DMS79 (cell line): ENCODE data around the gene MGAT5.
"Not testable (repeated sequence)": the region's sequence is repeated elsewhere in the genome, so short reads cannot be mapped to it uniquely, and the experiment has no call there.

ENCODE experiments used
- DNase-seq: peaks from one replicate; lab custom pipeline; 2025; lab: John Stamatoyannopoulos, UW

Gene MGAT5

DNA sequence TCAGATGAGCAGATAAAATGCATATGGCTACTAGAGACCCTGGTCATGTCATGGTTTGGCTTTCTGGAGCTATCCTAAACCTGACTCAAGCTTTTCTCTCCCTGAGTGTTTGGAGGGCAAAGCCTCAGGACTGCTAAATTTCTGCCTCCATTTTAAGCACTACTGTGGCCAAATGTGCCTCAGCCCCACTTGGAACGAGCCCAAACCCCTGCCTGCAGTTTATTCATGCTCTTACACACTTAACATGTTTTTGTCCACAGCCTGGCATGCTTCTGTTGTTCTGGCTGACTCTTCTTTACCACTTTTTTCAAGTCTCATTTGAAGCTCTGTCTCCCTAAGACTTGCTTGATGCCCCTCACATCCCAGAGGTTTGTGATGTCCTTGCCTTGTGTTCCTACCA is 24.7 kb downstream of the MGAT5 start:
- no peak for DNase-seq

DNA sequence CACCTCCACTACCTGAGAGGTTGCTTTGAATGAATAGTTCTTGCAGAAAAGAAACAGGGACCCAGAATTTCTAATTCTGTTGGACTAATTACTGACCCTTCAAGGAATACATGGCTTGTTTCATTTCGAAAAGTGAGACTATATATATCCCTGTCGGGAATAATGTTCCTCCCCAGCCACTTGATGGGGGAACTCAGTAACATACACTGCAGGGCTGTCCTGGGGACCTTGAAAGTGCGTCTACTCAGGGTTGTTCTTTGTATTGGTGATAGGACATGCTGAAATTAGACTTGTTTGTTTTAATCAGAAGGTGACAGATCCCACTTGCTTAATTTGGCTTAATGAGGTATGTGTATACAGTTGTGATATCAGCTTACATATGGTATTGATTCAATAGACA is 25.5 kb downstream of the MGAT5 start:
- DNase-seq = no peak

DNA sequence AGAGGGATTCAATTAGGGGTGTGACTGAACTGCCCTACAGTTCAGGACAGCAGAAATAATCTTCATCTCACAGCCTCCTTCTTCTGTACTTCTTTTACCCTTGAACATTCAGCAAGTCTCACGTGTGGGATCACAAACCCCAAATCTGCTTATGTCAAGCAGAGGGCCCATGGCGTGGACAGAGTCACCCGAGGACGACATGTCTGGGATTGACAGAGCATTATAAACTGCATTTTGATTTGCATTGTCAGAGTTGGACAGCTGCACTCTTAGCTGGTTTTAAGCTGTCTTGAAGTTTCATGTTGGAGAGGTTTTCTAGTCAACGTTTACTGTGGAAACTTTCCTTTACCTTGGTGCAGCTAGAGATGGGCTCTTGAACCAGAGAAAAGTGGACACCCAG is 26.4 kb downstream of the MGAT5 start:
- no peak for DNase-seq

DNA sequence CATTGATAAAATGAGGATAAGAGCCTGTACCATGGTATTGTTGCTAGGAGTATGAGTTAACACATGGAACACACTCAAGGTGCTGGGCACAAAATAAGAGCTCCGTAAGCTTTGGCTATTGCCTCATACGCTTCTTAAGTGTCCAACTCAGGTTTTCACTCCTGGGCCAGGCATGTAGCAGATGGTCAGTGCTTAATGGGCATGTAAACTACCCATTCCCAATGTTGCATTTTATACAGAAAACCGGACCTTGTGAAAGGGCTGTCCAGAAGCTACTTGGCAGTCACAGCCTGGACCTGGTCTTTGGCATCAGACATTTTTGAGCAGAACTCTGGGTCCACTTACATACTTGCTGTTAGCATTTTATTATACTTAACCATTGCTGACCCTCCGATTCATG is 26.9 kb downstream of the MGAT5 start:
- DNase-seq = no peak

DNA sequence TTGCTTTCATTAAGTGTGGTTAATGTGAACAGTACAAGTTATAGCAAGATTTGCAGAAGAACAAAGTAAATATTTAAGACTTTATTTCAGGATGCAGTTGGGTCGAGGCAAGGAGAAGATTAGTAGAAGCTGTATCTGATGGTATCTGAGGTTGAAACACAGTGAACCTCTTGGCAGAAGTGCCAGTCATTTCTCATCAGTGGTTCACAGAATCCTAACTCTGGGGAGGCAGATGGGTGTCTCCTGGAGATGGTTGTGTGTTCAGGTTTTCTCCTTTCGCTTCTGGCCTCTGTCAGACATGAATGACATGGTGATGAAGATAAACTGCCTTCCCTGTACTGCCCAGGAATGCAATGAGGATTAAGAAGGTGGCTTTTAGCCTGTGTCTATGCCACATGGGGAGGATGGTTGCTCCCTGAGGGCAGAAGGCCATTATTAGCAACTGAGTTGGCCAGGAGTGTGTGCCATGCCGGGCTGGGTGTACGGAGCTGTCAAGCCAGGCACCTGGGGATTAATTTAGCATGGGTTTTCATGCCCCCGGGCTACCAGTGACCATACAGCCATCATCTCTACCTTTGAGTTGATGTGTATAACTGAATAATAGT is 28.0 kb downstream of the MGAT5 start:
- no peak for DNase-seq

DNA sequence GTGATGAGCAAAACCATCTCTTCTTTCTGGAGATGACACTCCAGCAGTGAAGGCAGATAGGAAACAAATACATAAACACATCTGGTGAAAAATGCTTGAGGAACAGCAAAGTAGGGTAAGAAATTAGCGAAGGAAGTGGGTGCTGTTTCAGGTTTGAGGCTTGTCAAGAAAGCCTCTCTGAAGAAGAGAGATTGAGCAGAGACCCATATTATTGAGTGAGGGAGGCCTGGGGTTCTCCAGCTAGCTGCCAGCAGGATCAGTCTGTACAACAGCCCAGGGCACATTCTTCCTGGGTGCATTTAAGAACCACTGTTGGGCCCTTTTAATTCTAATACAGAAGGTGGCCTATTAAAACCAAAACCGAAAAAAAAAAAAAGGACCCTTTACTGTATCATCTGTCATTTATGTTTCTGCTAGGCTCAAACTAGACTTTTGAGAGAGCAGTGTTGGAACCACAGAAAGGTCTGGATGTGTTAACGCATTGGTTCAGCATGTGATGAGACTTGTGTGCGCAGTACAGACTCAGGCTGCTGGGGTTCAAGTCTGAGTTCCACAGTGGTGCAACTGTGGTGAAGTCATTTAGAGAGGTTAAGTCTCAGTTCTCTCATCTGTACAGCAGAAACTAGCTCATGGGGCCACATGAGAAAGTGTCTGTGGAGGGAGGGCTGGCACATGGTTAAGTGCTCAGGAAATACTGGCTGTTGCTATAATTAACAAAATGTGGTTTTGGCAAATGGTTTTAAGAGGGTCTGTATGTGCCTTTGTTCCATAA is 28.9 kb downstream of the MGAT5 start:
- DNase-seq = no peak

DNA sequence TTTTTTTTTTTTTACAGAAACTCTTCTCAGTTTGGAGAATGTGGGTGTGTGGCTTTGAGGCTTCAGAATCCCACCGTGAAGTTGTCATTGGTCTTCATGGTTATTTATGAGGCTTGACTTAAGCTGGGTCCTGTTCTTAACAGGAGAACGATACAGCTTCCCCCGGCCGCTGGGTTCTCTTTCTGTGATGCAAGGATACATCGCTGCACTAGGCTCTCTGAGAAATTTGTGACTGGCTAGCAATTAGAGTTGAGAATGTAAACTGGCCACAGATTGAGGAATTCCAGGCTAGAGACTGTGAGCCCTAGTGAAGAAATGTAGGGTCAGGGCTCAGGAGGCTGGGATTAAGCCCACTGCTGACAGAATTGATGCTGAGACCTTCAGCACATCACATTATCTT is 29.8 kb downstream of the MGAT5 start:
- no peak for DNase-seq

DNA sequence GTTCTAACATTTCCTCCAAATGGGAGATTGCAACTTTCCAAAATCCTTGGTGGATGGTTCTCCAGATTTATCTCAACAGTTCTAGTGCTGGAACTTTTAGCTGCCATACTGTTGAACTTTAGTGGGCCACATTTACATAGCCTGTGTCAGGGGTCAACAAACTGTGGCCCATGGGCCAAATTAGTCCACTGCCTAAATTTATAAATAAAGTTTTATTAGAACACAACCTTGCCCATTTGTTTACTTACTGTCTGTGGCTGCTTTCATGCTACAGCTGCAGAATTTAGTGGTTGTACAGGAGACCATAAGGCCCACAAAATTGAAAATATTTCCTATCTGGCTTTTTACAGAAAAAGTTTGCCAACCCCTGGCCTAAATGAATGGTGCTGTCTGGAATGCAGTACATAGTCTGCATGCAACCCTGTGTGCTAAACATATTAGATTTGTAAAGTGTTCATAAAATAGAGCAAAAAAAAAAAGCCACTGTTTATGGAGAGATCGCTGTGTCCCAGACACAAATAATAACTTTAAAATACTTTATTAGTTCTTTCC is 30.3 kb downstream of the MGAT5 start:
- DNase-seq = no peak

DNA sequence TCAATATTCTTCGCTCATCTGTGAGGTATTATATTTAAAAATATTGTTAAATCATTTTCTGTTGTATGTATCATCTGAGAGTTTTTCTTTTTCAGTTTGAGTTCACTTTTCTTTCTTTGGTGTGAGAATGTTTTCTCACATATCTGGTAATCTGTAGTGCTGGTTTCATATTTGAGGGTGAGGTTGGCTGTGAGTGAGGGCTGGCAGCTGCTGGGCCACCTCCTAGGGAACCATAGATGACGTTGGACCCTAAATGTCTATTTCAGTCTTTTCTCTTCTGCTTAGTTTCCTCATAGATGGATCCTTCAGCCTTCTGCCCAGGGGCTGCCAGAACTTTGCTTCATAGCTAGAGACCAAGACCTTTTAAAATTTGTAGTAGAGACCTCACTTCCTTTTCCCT is 33.5 kb downstream of the MGAT5 start:
- DNase-seq = no peak

DNA sequence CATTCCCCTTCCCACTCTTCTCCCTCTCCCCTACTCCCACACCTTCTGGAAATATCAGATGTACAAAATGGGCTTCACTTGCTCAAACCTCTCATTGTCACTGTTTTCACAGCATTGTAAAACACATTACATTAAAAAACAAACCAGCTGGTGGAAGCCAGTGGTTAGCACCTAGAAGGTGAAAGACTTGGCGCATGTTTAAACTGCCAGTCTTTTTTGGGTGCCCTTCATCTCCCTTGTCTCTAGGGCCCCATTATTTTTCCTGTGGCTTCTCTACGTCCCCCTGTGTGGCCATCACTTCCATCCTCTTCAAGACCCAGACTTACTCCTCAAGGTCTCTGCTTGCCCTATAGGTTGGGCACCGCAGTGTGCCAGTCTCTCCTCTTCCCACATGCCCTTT is 34.9 kb downstream of the MGAT5 start:
- DNase-seq = no peak

DNA sequence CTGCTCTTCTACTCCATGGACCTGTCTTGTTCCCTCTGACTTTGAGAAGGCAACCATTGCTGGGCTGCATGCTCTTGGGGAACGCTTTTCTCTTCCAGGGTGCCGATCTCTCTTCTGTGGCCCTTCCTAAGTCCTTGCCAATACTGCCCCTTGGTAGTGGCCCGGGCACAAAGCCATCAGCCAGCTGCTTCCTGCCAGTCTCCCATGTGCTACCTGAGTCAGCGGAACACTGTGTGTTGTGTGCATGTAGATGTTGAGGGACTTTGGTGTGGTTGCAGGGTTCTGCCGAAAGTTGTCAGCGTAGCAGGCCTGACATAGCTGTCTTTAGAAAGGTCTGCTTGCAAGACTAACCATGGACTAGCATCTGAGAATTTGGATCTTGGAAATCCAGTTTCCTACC is 35.4 kb downstream of the MGAT5 start:
- DNase-seq = no peak

DNA sequence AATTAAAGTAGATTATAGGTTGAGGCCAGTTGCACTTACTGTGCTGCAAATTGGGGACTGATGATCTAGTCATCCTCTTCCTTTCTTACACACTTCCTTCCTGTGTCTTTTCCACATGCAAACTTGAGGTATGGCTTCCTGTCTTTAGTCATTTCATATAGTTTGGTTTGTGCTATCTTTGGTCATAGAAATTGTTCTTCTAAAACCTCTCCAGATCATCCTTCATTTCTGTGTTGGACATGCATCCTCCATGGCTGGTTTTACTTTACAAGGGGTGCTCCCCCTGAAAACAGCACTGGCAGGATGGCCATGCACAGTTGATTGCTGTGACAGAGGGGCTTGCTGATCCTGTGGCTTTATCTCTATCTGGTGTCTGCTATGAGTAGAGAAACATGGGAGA is 36.5 kb downstream of the MGAT5 start:
- DNase-seq = no peak

DNA sequence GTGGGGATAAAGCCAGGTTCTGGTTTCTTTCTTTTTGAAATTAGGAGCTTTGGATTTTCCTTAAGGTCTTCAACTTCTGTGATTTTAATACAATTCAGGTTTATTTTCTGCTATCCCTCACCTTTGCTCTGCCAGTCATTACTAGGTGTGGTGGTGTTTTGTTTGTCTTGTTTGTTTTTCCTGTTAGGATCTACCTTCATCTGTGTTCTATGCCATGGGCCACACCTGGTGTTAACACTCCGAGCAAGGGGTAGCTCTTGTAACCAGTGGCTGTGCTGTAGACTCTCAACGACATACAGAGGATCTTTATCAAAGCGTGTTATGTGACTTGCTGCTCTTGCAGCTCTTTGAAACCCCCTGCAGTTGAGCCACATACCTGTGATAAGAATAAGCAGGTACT is 38.6 kb downstream of the MGAT5 start:
- DNase-seq = no peak

DNA sequence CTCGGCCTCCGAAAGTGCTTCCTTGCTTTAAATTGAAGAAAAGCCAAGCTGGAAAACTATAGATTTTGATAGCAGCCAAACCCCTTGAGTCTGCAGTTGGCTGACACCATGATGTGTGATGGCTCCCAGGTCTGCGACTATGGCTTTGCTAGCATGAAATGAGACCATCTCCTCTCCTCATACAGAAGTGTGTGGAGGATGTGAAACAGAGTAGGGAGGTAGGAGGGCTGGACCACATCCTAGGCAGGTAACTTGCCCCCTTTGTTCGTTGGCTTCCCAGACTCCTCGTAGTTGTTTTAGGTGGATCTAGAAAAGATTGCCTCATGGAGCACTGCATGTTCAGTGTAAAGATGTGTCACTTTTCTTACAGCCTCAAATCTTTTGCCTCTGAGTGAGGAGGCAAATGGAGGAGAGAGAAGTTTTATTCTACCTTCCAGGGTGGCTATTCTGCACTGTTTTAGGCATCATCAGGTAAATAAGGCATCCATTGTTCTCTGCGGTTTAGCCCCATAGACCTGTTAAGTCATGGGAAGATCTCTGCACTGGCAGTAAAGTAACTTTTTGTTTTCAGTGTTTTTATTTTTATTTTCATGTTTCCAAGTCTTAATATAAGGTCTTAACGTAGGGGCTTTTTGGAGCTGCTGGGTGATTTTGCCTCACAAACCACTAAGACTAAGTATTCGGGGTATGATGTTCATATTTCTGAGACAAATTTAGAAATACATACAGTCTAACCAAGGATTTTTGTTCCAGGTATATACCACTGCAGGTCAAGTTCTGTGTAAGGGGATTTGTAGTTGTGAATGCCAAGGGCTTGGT is 40.1 kb downstream of the MGAT5 start:
- DNase-seq = no peak

DNA sequence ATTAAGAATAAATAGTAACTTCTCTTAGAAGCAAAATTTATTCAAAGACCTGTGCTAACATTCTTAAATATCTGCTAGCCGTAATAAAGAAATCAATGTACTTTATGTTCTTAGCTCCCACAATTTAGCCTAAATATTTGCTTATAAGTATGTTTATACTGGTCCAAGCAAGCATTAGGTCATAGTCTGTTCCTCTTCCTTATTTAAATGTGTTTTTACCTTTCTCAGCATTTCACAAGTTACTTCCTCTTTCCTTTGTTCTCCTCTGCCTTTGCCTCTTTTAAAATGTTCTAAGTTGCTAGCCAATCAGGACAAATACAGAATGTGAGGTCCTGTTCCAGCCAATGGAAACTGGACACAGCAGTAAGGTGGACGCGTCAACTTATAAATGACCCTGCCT is 40.7 kb downstream of the MGAT5 start:
- DNase-seq = not testable (repeated sequence)

DNA sequence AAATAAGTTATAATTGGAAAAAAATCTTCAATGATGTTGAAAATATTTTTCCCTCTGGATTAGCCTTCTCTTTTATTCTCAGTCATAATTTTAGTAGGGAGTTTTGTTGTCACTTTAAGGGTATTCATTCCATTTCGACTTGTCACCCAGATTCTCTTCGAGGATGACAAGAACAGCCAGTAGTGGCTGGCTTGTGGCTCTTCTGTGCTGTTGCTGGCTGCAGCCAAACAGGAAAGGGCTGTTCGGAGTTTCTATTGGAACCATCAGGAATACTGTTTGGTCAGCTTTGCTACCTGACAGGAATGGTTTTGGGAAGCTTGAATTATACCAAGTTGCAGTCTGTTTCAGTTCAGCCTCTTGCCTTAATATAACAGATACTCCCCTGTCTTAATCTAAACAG is 41.6 kb downstream of the MGAT5 start:
- DNase-seq = no peak

DNA sequence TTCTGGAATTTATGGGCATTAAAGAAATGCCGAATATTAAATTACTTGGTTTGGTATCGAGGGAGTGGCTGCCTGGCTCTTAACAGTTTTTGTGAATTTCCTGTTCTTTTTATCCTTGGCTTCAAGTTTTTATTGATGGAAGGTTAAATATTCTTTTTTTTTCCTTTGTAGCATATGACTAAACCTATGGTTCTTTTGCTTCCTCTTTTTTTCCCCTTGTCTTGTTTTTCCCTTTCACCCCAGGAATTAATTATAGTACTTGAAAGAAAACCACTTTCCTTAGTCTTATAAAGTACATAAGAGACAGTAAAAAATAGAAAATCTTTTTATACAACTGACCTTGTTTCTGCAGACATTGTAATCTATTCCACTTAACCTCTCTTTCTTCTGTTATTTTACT is 42.4 kb downstream of the MGAT5 start:
- DNase-seq = no peak

DNA sequence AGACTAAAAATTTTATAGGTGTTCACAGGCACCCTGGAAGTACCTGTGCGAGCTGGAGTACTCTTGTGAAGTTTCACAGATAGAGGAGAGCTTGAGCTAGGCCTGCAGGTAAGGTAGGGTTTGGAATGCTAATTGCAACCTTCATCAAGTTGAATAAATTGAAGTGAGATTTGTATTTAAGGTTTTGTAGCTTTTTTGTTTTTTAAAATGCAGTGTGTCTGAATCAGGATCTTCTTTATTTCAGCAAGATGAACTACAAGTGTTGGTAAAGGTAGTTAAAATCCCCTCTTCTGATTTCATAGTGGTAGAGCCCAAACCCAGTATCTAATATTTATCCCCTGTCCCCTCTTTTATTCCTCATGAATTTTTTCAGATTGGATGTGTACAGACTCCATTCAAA is 45.5 kb downstream of the MGAT5 start:
- no peak for DNase-seq

DNA sequence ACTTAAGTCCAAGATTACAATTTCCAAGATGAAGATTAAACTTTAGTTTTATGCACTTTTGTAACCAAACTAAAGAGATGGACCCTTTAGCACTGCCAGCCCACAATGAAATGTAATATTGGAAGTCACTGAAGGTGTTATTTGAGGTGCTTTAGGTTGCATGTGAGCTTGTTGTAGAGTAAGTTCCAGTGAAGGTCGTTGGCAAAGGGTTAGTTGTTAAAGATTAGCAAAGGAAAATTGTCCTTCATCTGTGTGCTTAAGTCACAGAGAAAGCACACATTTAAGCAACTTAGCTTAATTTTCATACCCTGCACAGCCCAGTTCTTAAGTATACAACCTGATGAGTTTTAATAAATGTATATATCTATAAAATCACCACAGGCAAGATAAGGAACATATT is 46.7 kb downstream of the MGAT5 start:
- no peak for DNase-seq

DNA sequence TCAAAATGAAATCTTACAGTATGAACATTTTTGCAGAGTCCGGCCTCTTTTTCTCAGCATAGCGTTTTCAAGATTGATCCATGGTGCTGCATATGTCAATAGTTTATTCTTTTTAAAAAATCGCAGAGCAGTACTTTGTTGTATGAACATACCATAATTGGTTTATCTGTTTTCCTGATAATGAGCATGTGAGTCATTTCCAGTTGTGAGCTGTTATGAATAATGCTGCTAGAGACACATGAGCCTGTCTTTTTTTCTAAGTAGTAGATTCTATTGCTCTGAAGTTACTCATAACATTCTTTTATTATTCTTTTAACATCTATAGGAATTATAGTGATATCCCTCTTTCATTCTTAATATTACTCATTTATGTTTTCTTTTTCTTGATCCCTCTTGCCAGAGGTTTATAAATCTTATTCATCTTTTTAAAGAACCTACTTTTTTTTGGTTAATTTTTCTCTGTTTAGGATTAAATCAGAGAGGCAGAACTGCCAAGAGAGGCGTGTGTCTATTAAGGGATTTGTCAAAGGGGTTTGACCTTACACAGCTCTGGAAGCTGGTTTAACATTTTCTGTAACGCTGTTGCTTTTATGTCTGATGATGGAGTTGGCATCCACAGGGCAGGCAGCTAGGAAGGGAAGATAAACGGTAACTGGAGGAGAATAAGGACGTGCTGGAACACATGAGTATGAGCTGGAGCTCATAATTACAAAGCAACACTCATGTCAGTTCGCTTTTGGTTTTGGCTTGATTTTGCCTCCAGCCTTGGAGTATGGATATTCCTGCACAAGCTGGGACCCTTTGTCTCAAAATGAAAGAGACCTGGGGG is 47.4 kb downstream of the MGAT5 start:
- DNase-seq = no peak

DNA sequence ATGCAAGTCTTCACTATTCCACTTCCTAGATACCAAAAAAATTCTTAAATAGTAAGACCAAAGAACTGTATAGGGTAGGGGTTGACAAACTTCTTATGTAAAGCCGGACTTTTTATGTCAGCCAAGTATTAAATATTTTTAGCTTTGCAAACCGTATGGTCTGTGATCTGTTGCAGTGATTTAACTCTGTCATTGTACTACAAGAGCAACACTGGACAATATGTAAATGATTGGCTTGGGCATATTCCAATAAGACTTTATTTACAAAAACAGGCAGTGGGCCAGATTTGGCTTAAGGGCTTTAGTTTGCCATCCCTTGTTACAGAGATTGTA is 48.0 kb downstream of the MGAT5 start:
- DNase-seq = no peak
